ENCODE results near the gene TTF1. TPM values are rescaled to one million over a fixed set of nuclear protein-coding genes. Genes with fewer than 3 reads are reported as not detected.

Gene TTF1
- total RNA-seq, 2 donors from 2014 or later, result 22.1 to 27.0 TPM

GRCh38 chr9:132424857-132425674 is 18.4 kb upstream of the TTF1 start:
- Mint-ChIP-seq H3K27ac (no peak overlapping the region), H3K9me3 (no peaks in the 10 kb centered on the region), H3K36me3 (ENCODE audit: low read depth) (no peaks in the 10 kb centered on the region), H3K4me3 (no peak overlapping the region), H3K27me3 (peaks cover 45% of the 10 kb centered on the region), H3K4me1 (no peaks in the 10 kb centered on the region)
- no peak for ATAC-seq (replicated peaks)

- no peaks in the 10 kb centered on the region for H3K4me1 Mint-ChIP-seq
- no peaks in the 10 kb centered on the region for H3K9me3 Mint-ChIP-seq
- H3K36me3 Mint-ChIP-seq (ENCODE audit: low read depth), result no peaks in the 10 kb centered on the region
- H3K27me3 Mint-ChIP-seq, result peaks cover 45% of the 10 kb centered on the region
- no peak overlapping the region for H3K4me3 Mint-ChIP-seq
- no peak overlapping the region for H3K27ac Mint-ChIP-seq
- ATAC-seq (replicated peaks), result no peak
These were observed 16.9 kb upstream of the TTF1 start for GRCh38 chr9:132423503-132423902.

- H3K4me3 Mint-ChIP-seq, result no peak overlapping the region
These were observed 15.9 kb upstream of the TTF1 start for GRCh38 chr9:132422574-132422973.

GRCh38 chr9:132418726-132419363 is 12.2 kb upstream of the TTF1 start:
- Mint-ChIP-seq H3K27ac (no peak overlapping the region), H3K27me3 (peaks cover 50% of the 10 kb centered on the region), H3K9me3 (no peaks in the 10 kb centered on the region), H3K4me1 (no peaks in the 10 kb centered on the region), H3K36me3 (ENCODE audit: low read depth) (no peaks in the 10 kb centered on the region), H3K4me3 (no peak overlapping the region)
- ATAC-seq (replicated peaks), result no peak

More at GRCh38 chr9:132422574-132422973, 15.9 kb upstream of the TTF1 start:
- H3K27ac Mint-ChIP-seq, result no peak overlapping the region
- H3K4me1 Mint-ChIP-seq, result no peaks in the 10 kb centered on the region
- ATAC-seq (replicated peaks), result no peak
- H3K9me3 Mint-ChIP-seq, result no peaks in the 10 kb centered on the region
- H3K36me3 Mint-ChIP-seq (ENCODE audit: low read depth), result no peaks in the 10 kb centered on the region
- H3K27me3 Mint-ChIP-seq, result peaks cover 53% of the 10 kb centered on the region

GRCh38 chr9:132415181-132415580 is 8.5 kb upstream of the TTF1 start:
- no peaks in the 10 kb centered on the region for H3K36me3 Mint-ChIP-seq (ENCODE audit: low read depth)
- H3K9me3 Mint-ChIP-seq, result no peaks in the 10 kb centered on the region
- ATAC-seq (replicated peaks), result no peak
- H3K27ac Mint-ChIP-seq, result no peak overlapping the region
- H3K4me3 Mint-ChIP-seq, result no peak overlapping the region
- H3K27me3 Mint-ChIP-seq, result peaks cover 50% of the 10 kb centered on the region
- H3K4me1 Mint-ChIP-seq, result peaks cover 6% of the 10 kb centered on the region

GRCh38 chr9:132414731-132415130 is 8.1 kb upstream of the TTF1 start:
- Mint-ChIP-seq H3K27ac (no peak overlapping the region), H3K9me3 (no peaks in the 10 kb centered on the region), H3K27me3 (peaks cover 50% of the 10 kb centered on the region), H3K4me3 (no peak overlapping the region), H3K4me1 (peaks cover 6% of the 10 kb centered on the region), H3K36me3 (ENCODE audit: low read depth) (no peaks in the 10 kb centered on the region)
- ATAC-seq (replicated peaks), result no peak

- Mint-ChIP-seq H3K9me3 (no peaks in the 10 kb centered on the region), H3K27me3 (peaks cover 43% of the 10 kb centered on the region), H3K4me3 (no peak overlapping the region), H3K36me3 (ENCODE audit: low read depth) (no peaks in the 10 kb centered on the region), H3K4me1 (peaks cover 6% of the 10 kb centered on the region), H3K27ac (no peak overlapping the region)
- ATAC-seq (replicated peaks), result no peak
These were observed 7.3 kb upstream of the TTF1 start for GRCh38 chr9:132413926-132414325.

- Mint-ChIP-seq H3K36me3 (ENCODE audit: low read depth) (no peaks in the 10 kb centered on the region), H3K4me3 (no peak overlapping the region), H3K4me1 (peaks cover 7% of the 10 kb centered on the region), H3K9me3 (no peaks in the 10 kb centered on the region), H3K27me3 (peaks cover 31% of the 10 kb centered on the region), H3K27ac (no peak overlapping the region)
- ATAC-seq (replicated peaks), result peak; percentile 39
These were observed 5.4 kb upstream of the TTF1 start for GRCh38 chr9:132412089-132412488.

- Mint-ChIP-seq H3K9me3 (no peaks in the 10 kb centered on the region), H3K4me3 (peak overlapping the region; percentile 69), H3K27me3 (peaks cover 31% of the 10 kb centered on the region), H3K4me1 (peaks cover 11% of the 10 kb centered on the region), H3K36me3 (ENCODE audit: low read depth) (peaks cover 7% of the 10 kb centered on the region), H3K27ac (no peak overlapping the region)
- peak; percentile 55 for ATAC-seq (replicated peaks)
These were observed 4.5 kb upstream of the TTF1 start for GRCh38 chr9:132411091-132411508.

- Mint-ChIP-seq H3K4me1 (peaks cover 14% of the 10 kb centered on the region), H3K9me3 (no peaks in the 10 kb centered on the region), H3K36me3 (ENCODE audit: low read depth) (peaks cover 12% of the 10 kb centered on the region), H3K4me3 (peak overlapping the region; percentile 69), H3K27ac (no peak overlapping the region), H3K27me3 (peaks cover 31% of the 10 kb centered on the region)
- ATAC-seq (replicated peaks), result peak; percentile 33
These were observed 4.0 kb upstream of the TTF1 start for GRCh38 chr9:132410642-132411041.

- no peak for ATAC-seq (replicated peaks)
- Mint-ChIP-seq H3K27me3 (peaks cover 24% of the 10 kb centered on the region), H3K4me3 (peak within 1 kb of the TSS; percentile 69), H3K27ac (no peak within 1 kb of the TSS), H3K9me3 (no peaks in the 10 kb centered on the region), H3K36me3 (ENCODE audit: low read depth) (peaks cover 18% of the 10 kb centered on the region), H3K4me1 (peaks cover 19% of the 10 kb centered on the region)
These were observed 3.3 kb upstream of the TTF1 start, which contains the start of gene CFAP77 for GRCh38 chr9:132409828-132410528. TSS of gene CFAP77 (plus strand) at chr9:132410211. CDS start at chr9:132410272, 61 bp downstream.

- Mint-ChIP-seq H3K4me3 (no peak overlapping the region), H3K4me1 (peaks cover 30% of the 10 kb centered on the region), H3K36me3 (ENCODE audit: low read depth) (peaks cover 32% of the 10 kb centered on the region), H3K27ac (no peak overlapping the region), H3K27me3 (peaks cover 10% of the 10 kb centered on the region), H3K9me3 (no peaks in the 10 kb centered on the region)
- no peak for ATAC-seq (replicated peaks)
These were observed 1.9 kb upstream of the TTF1 start for GRCh38 chr9:132408521-132408920.

- ATAC-seq (replicated peaks), result no peak
- peak overlapping the region; percentile 94 for H3K27ac Mint-ChIP-seq
- peaks cover 30% of the 10 kb centered on the region for H3K4me1 Mint-ChIP-seq
- peaks cover 45% of the 10 kb centered on the region for H3K36me3 Mint-ChIP-seq (ENCODE audit: low read depth)
- no peaks in the 10 kb centered on the region for H3K9me3 Mint-ChIP-seq
- H3K27me3 Mint-ChIP-seq, result peaks cover 5% of the 10 kb centered on the region
- H3K4me3 Mint-ChIP-seq, result peak overlapping the region; percentile 87
These were observed 556 bp upstream of the TTF1 start for GRCh38 chr9:132407196-132407595.

- peak; percentile 64 for ATAC-seq (replicated peaks)
- Mint-ChIP-seq H3K27me3 (no peaks in the 10 kb centered on the region), H3K9me3 (no peaks in the 10 kb centered on the region), H3K27ac (peak overlapping the region; percentile 94), H3K36me3 (ENCODE audit: low read depth) (peaks cover 73% of the 10 kb centered on the region), H3K4me3 (peak overlapping the region; percentile 87), H3K4me1 (peaks cover 25% of the 10 kb centered on the region)
These were observed 2.3 kb downstream of the TTF1 start for GRCh38 chr9:132404228-132404881.

Measured in activated T-helper 17 cell treated with anti-CD3 and anti-CD28 coated beads, Interleukin-2, amount 50 U/mL, for 72 hours (primary cell).